BE2C (cell line): ENCODE data around the gene ICAM5.
A peak's percentile ranks its signal among the peaks of the same experiment; 100 is the strongest.

Experiments used
- DNase-seq: peaks from one replicate; pipeline ENCODE4 v3.0.0-alpha.2; 2020
- H3K27me3 ChIP-seq: fragments of 250-450 bp; sonication (Bioruptor Pico); 2 replicates; pipeline ENCODE4 v1.5.1; 2020; ENCODE audit warnings: mild to moderate bottlenecking
- H3K36me3 ChIP-seq: fragments of 250-450 bp; sonication (Bioruptor Pico); 2 replicates; pipeline ENCODE4 v1.5.1; 2020; ENCODE audit warnings: mild to moderate bottlenecking
- H3K4me1 ChIP-seq: fragments of 250-450 bp; sonication (Bioruptor Pico); 2 replicates; pipeline ENCODE4 v1.5.1; 2020
- H3K4me3 ChIP-seq: 2 replicates; pipeline ENCODE4 v1.5.1; 2011; ENCODE audit warnings: low read depth, low read length
- H3K9me3 ChIP-seq: fragments of 250-450 bp; sonication (Bioruptor Pico); 2 replicates; pipeline ENCODE4 v1.5.1; 2020
- CTCF ChIP-seq: IDR thresholded peaks from 2 replicates; pipeline ENCODE4 v1.5.1; 2012; ENCODE audit warnings: mild to moderate bottlenecking, low read depth, low read length

The ICAM5 gene

GRCh38 chr19:10284960-10285278 is 4.8 kb upstream of the ICAM5 start:
- H3K4me3 ChIP-seq = no peak overlapping the region
- peaks cover 25% of the 10 kb centered on the region for H3K27me3 ChIP-seq
- no peaks in the 10 kb centered on the region for H3K4me1 ChIP-seq
- TF ChIP-seq CTCF = no peak
- H3K36me3 ChIP-seq = no peaks in the 10 kb centered on the region
- H3K9me3 ChIP-seq = no peaks in the 10 kb centered on the region
- DNase-seq = no peak

- no peaks in the 10 kb centered on the region for H3K36me3 ChIP-seq
- no peak for TF ChIP-seq CTCF
- H3K4me3 ChIP-seq = no peak overlapping the region
- no peaks in the 10 kb centered on the region for H3K4me1 ChIP-seq
- H3K9me3 ChIP-seq = no peaks in the 10 kb centered on the region
- no peak for DNase-seq
- peaks cover 29% of the 10 kb centered on the region for H3K27me3 ChIP-seq
Measured at GRCh38 chr19:10285393-10285792, 4.4 kb upstream of the ICAM5 start.

GRCh38 chr19:10286803-10287737 is 2.7 kb upstream of the ICAM5 start, which contains the start of gene ICAM4:
Gene ICAM4, plus strand, starts transcription at chr19:10286955. Its CDS starts 58 bp downstream, at chr19:10287013.
- Histone ChIP-seq H3K36me3 (no peaks in the 10 kb centered on the region), H3K4me3 (peak within 1 kb of the TSS; percentile 42), H3K9me3 (no peaks in the 10 kb centered on the region), H3K27me3 (peaks cover 46% of the 10 kb centered on the region), H3K4me1 (no peaks in the 10 kb centered on the region)
- no peak for TF ChIP-seq CTCF
- peak; percentile 75 for DNase-seq

- Histone ChIP-seq H3K36me3 (no peaks in the 10 kb centered on the region), H3K27me3 (peaks cover 63% of the 10 kb centered on the region), H3K4me3 (no peak overlapping the region), H3K9me3 (no peaks in the 10 kb centered on the region; the same call in 1 of the 2 replicates), H3K4me1 (no peaks in the 10 kb centered on the region)
- no peak for TF ChIP-seq CTCF
- DNase-seq = peak; percentile 48
Measured at GRCh38 chr19:10288662-10289166, 1.0 kb upstream of the ICAM5 start.

GRCh38 chr19:10289167-10289835 is 451 bp upstream of the ICAM5 start:
- no peaks in the 10 kb centered on the region; the same call in 1 of the 2 replicates for H3K9me3 ChIP-seq
- peaks cover 69% of the 10 kb centered on the region for H3K27me3 ChIP-seq
- DNase-seq = peak; percentile 57
- no peak for TF ChIP-seq CTCF
- peak overlapping the region; percentile 23 for H3K4me3 ChIP-seq
- H3K36me3 ChIP-seq = no peaks in the 10 kb centered on the region
- no peaks in the 10 kb centered on the region for H3K4me1 ChIP-seq
